Sigmoid colon (tissue), 7 donors: Measurements from ENCODE around the gene ACCSL. TPM values are rescaled to one million over a fixed set of nuclear protein-coding genes. Genes with fewer than 3 reads are reported as not detected.

Source experiments
- DNase-seq: peaks from one replicate; pipeline ENCODE4 v3.0.0-alpha.2; 2019
- H3K27ac ChIP-seq, 4 donors: fragments of 200-600 bp; sonication (generic); one replicate each; pipeline ENCODE4 v1.5.1; 2016 to 2019; ENCODE audit warnings: mild to moderate bottlenecking in 1 of 4
- H3K27me3 ChIP-seq, 3 donors: fragments of 200-600 bp; sonication (generic); one replicate each; pipeline ENCODE4 v1.5.1; 2019; ENCODE audit warnings: mild to moderate bottlenecking in 1 of 3
- H3K36me3 ChIP-seq, 4 donors: fragments of 200-600 bp; sonication (generic); one replicate each; pipeline ENCODE4 v1.5.1; 2016 to 2019
- H3K4me1 ChIP-seq, 4 donors: fragments of 200-600 bp; sonication (generic); one replicate each; pipeline ENCODE4 v1.5.1; 2017 to 2019
- H3K4me3 ChIP-seq, 4 donors: fragments of 200-600 bp; sonication (generic); one replicate each; pipeline ENCODE4 v1.5.1; 2017 to 2019; ENCODE audit warnings: mild to moderate bottlenecking in 2 of 4, moderate library complexity in 1 of 4
- H3K9me3 ChIP-seq, 4 donors: fragments of 200-600 bp in 3 of 4; sonication (generic) in 3 of 4; one replicate each; pipeline versions ENCODE4 v1.5.1 to v1.6.1; 2013 to 2019
- EP300 ChIP-seq, 4 donors: sonication (generic); formaldehyde crosslinking; IDR thresholded peaks; one replicate each; pipeline ENCODE4 v1.6.1; 2017; ENCODE audit warnings: antibody characterized with exemption in 4 of 4
- POLR2A ChIP-seq, 2 donors: fragments of 450-650 bp; IDR thresholded peaks; one replicate each; pipeline ENCODE4 v1.6.1; 2016; ENCODE audit warnings: antibody characterized with exemption in 2 of 2, mild to moderate bottlenecking in 2 of 2, moderate library complexity in 2 of 2
- POLR2AphosphoS5 ChIP-seq, 4 donors: sonication (generic); formaldehyde crosslinking; IDR thresholded peaks; one replicate each; pipeline ENCODE4 v1.6.1; 2017; ENCODE audit warnings: antibody characterized with exemption in 4 of 4
- WGBS, 2 donors: extraction: QIAGEN DNeasy Blood & Tissue Kit; methylation state at CpG; one replicate each; pipeline ENCODE4 v1.1.7; 2013; 5-methylcytosine and 5-hydroxymethylcytosine counted together
- intact Hi-C: fragments of 100-400 bp; cut with DNase I; formaldehyde crosslinking; loops from one replicate; pipeline ENCODE4 v1.15.1; 2023
- polyA plus RNA-seq, 3 donors: library from polyadenylated mRNA; stranded (reverse); fragments of 200-250 nt; gene quantifications; one replicate each; pipeline ENCODE4 v1.2.3, GENCODE V29; 2013
- total RNA-seq, 4 donors: library from RNA; depleted of rRNA; stranded (reverse); fragments of >200 nt; gene quantifications; one replicate each; pipeline ENCODE4 v1.1.0, GENCODE V29; 2016
- TF ChIP-seq, protein P1 (sequence below), 4 experiments: fragments of 450-650 bp in 3 of 4; fragments of 200-600 bp in 1 of 4; IDR thresholded peaks; one replicate each; pipeline ENCODE4 v1.5.1; 2016 to 2019; ENCODE audit warnings: antibody characterized with exemption in 4 of 4, mild to moderate bottlenecking in 3 of 4, moderate library complexity in 2 of 4
- donor health status: healthy with polysubstance abuse.
- donor health status: Bipolar disorder and iron deficiency.
- donor health status: healthy.

The ACCSL gene
- total and polyA plus RNA-seq, 7 donors: 0.27 TPM; not detected in 6

DNA sequence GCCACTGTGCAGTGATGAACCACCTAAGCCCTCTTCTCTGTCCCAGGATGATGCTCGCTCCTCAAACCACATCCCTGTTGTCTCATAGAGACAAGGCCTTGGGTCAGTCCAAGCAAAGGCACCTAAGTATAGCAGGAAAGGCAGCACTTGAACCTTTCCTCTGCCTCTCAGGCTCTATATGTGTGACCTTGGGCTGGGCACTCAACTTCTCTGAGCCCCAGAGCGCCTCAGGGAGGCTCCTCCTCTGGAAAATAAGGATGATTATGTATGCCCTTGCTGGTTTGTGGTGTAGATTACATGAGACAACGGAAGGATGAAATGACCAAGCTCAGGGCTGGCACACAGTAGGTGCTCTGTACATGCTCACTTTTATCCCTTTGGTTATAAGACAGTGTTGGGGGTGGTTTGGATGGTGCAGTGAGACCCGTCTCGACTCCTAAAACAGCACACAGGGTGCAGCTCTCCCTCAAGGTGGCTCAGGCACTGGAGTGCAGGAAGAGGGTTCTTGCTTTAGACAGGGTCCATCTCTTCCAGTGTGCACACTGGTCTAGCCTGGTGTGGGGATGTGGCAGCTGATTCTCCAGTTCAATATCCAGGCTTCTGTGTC is 40.2 kb upstream of the ACCSL start:
- Histone ChIP-seq H3K27ac (peak overlapping the region in 1 of 4 donors; percentile 20), H3K4me1 (no peaks in the 10 kb centered on the region)

DNA sequence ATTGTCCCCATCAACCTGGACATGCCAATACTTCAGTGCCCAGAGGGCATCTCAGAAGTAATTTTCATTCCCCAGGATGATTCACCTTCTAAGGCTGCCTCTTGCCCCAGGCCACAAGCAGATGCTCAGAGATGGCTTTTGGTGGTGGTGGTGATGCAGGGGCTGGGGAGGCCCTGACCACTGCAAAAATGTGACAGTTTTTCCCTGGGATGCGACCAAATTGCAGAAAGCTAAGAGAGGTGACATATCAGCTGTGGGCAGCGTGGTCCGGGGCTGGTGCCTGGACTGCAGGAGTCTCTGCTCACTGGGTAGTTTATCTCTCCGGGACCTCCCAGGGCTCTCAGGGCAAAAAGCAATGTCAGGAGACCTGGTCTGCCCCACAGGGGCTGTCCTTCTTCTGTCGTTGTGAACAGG is 39.7 kb upstream of the ACCSL start:
- DNase-seq: peak; percentile 34
- no peak for TF ChIP-seq POLR2AphosphoS5 (IDR thresholded peaks at IDR 0.05)
- TF ChIP-seq, protein P1, sequence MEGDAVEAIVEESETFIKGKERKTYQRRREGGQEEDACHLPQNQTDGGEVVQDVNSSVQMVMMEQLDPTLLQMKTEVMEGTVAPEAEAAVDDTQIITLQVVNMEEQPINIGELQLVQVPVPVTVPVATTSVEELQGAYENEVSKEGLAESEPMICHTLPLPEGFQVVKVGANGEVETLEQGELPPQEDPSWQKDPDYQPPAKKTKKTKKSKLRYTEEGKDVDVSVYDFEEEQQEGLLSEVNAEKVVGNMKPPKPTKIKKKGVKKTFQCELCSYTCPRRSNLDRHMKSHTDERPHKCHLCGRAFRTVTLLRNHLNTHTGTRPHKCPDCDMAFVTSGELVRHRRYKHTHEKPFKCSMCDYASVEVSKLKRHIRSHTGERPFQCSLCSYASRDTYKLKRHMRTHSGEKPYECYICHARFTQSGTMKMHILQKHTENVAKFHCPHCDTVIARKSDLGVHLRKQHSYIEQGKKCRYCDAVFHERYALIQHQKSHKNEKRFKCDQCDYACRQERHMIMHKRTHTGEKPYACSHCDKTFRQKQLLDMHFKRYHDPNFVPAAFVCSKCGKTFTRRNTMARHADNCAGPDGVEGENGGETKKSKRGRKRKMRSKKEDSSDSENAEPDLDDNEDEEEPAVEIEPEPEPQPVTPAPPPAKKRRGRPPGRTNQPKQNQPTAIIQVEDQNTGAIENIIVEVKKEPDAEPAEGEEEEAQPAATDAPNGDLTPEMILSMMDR (IDR thresholded peaks at IDR 0.05): no peak
- no peak for TF ChIP-seq POLR2A (IDR thresholded peaks at IDR 0.05)
- TF ChIP-seq EP300 (IDR thresholded peaks at IDR 0.05): no peak
- no peaks in the 10 kb centered on the region for H3K36me3 ChIP-seq
- intact Hi-C loops: no loop called here
- H3K27ac ChIP-seq: no peak overlapping the region
- no peak overlapping the region for H3K4me3 ChIP-seq
- no peaks in the 10 kb centered on the region for H3K9me3 ChIP-seq
- WGBS, 2 donors: 88% methylated on average over 5 of the region's 5 CpGs
- H3K4me1 ChIP-seq: no peaks in the 10 kb centered on the region
- no peaks in the 10 kb centered on the region for H3K27me3 ChIP-seq

More for the DNA sequence above, 40.2 kb upstream of the ACCSL start:
- TF ChIP-seq POLR2AphosphoS5 (IDR thresholded peaks at IDR 0.05): no peak
- no peak for TF ChIP-seq EP300 (IDR thresholded peaks at IDR 0.05)
- no peaks in the 10 kb centered on the region for H3K36me3 ChIP-seq
- WGBS, 2 donors: 89 to 92% methylated on average over 5 of the region's 5 CpGs
- H3K4me3 ChIP-seq: no peak overlapping the region
- no peaks in the 10 kb centered on the region for H3K9me3 ChIP-seq
- intact Hi-C loops: no loop called here
- H3K27me3 ChIP-seq: no peaks in the 10 kb centered on the region
- DNase-seq: peak; percentile 25

DNA sequence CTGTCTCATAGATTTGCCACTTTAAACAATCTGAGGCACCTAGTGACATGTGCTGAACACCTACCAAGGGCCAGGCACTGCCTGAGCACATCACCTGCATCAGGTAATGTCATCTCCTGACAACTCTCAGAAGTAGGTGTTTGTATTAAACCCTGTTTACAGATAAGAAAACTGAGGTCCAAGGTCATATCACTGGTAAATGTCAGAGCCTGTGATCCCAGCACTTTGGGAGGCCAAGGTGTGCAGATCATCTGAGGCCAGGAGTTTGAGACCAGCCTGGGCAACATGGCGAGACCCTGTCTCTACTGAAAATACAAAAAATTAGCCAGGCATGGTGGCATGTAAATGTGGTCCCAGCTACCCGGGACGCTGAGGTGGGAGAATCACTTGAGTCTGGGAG is 39.1 kb upstream of the ACCSL start:
- Histone ChIP-seq H3K27me3 (no peaks in the 10 kb centered on the region), H3K9me3 (no peaks in the 10 kb centered on the region), H3K27ac (no peak overlapping the region), H3K36me3 (no peaks in the 10 kb centered on the region), H3K4me3 (no peak overlapping the region), H3K4me1 (no peaks in the 10 kb centered on the region)
- WGBS, 2 donors: 87 to 90% methylated on average over 3 of the region's 3 CpGs
- intact Hi-C loops: no loop called here
- TF ChIP-seq POLR2A (IDR thresholded peaks at IDR 0.05): no peak
- TF ChIP-seq POLR2AphosphoS5 (IDR thresholded peaks at IDR 0.05): no peak
- TF ChIP-seq, protein P1 (IDR thresholded peaks at IDR 0.05): no peak
- TF ChIP-seq EP300 (IDR thresholded peaks at IDR 0.05): no peak
- DNase-seq: peak; percentile 14

DNA sequence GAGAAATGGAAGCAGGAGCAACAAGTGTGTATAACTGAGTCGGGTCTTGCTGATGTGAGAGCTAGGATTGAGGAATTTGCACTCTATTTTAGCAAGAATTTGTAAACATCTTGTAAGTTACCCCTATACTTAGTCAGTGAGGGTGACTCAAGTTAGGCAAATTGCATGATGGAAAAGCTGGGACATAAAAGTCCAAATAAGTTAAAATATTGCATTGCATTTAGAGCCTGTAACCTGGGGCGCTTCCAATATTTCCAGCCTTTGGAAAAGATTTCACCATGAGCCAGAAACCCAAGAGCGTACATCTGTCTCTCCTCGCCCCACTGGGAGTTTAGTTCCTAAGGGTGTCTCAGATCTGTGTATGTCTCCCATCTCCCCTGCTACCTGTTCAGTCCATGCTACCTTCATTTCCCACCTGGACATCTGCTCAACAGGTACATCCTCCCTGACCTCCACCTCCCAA is 37.0 kb upstream of the ACCSL start:
- peak; percentile 53 for DNase-seq
- intact Hi-C loops: no loop called here
- TF ChIP-seq EP300 (IDR thresholded peaks at IDR 0.05) (no peak), POLR2AphosphoS5 (IDR thresholded peaks at IDR 0.05) (no peak), POLR2A (IDR thresholded peaks at IDR 0.05) (no peak)
- TF ChIP-seq, protein P1 (IDR thresholded peaks at IDR 0.05): no peak
- peaks cover 0 to 1% (median under 1%) of the 10 kb centered on the region in 4 donors for H3K4me1 ChIP-seq
- no peaks in the 10 kb centered on the region for H3K36me3 ChIP-seq
- no peak overlapping the region for H3K4me3 ChIP-seq
- H3K27ac ChIP-seq: no peak overlapping the region
- no peaks in the 10 kb centered on the region for H3K9me3 ChIP-seq
- 74 to 77% methylated on average over 4 of the region's 4 CpGs for WGBS, 2 donors
- H3K27me3 ChIP-seq: no peaks in the 10 kb centered on the region

GRCh38 chr11:44011797-44012196 is 36.0 kb upstream of the ACCSL start:
- Histone ChIP-seq H3K4me1 (peaks cover 0 to 10% (median 4%) of the 10 kb centered on the region in 4 donors), H3K27ac (no peak overlapping the region), H3K36me3 (no peaks in the 10 kb centered on the region), H3K9me3 (no peaks in the 10 kb centered on the region), H3K27me3 (no peaks in the 10 kb centered on the region), H3K4me3 (no peak overlapping the region)
- DNase-seq: no peak
- 80 to 86% methylated on average over 1 of the region's 1 CpG for WGBS, 2 donors
- intact Hi-C loops: no loop called here
- TF ChIP-seq EP300 (IDR thresholded peaks at IDR 0.05) (no peak), POLR2AphosphoS5 (IDR thresholded peaks at IDR 0.05) (no peak), POLR2A (IDR thresholded peaks at IDR 0.05) (no peak)
- TF ChIP-seq, protein P1 (IDR thresholded peaks at IDR 0.05): no peak
